Activated naive CD4-positive, alpha-beta T cell treated with anti-CD3 and anti-CD28 coated beads for 36 hours (primary cell): Measurements from ENCODE around the gene NAT9. TPM values are rescaled to one million over a fixed set of nuclear protein-coding genes. Genes with fewer than 3 reads are reported as not detected.

Source experiments
- CTCF ChIA-PET: fragments of 350-600 bp; sonication (Branson Sonifier 250); formaldehyde crosslinking; loops from one replicate; lab custom pipeline; 2021; ENCODE audit warnings: antibody characterized with exemption; lab: Charles Lee
- DNase-seq: peaks from one replicate; pipeline ENCODE4 v3.0.0-alpha.2; 2020
- H3K27ac Mint-ChIP-seq: one replicate; pipeline ENCODE4 v1.8.0; 2021; ENCODE audit warnings: mild to moderate bottlenecking, mixed read lengths
- H3K27me3 Mint-ChIP-seq: one replicate; pipeline ENCODE4 v1.8.0; 2021; ENCODE audit warnings: low read depth, mixed read lengths
- H3K36me3 Mint-ChIP-seq: one replicate; pipeline ENCODE4 v1.8.0; 2021; ENCODE audit warnings: low read depth, mixed read lengths
- H3K4me1 Mint-ChIP-seq: one replicate; pipeline ENCODE4 v1.8.0; 2021; ENCODE audit warnings: low read depth, mixed read lengths
- H3K4me3 Mint-ChIP-seq: one replicate; pipeline ENCODE4 v1.8.0; 2021; ENCODE audit warnings: mild to moderate bottlenecking, moderate library complexity, mixed read lengths
- H3K9me3 Mint-ChIP-seq: one replicate; pipeline ENCODE4 v1.8.0; 2021; ENCODE audit warnings: mixed read lengths
- intact Hi-C: fragments of 100-400 bp; cut with micrococcal nuclease; formaldehyde crosslinking; loops from one replicate; pipeline ENCODE4 v1.15.1; 2023
- total RNA-seq, 2 experiments: library from RNA; stranded (reverse); gene quantifications; one replicate each; pipeline ENCODE4 v1.2.3, GENCODE V29; 2021

The NAT9 gene
- total RNA-seq, 2 experiments from 2014 or later = 42.1 to 43.9 TPM

- DNase-seq = peak; percentile 60
- CTCF ChIA-PET = interaction anchor here (0.8 to 7.1 kb wide), 3 partner anchors 10 to 187 kb away, joined by 3 to 40 read pairs (median 3); partner anchors contain the start of genes HID1 and NAT9
- Mint-ChIP-seq H3K4me3 (no peak overlapping the region), H3K27ac (peak overlapping the region; percentile 62), H3K4me1 (peaks cover 60% of the 10 kb centered on the region), H3K9me3 (no peaks in the 10 kb centered on the region), H3K36me3 (peaks cover 1% of the 10 kb centered on the region), H3K27me3 (no peaks in the 10 kb centered on the region)
- intact Hi-C loops = loop anchor here (10.0 kb wide), 1 partner anchor 399 kb away; the partner anchor contains the start of gene SUMO2
These were observed 9.2 kb upstream of the NAT9 start for GRCh38 chr17:74785096-74785980.

DNA sequence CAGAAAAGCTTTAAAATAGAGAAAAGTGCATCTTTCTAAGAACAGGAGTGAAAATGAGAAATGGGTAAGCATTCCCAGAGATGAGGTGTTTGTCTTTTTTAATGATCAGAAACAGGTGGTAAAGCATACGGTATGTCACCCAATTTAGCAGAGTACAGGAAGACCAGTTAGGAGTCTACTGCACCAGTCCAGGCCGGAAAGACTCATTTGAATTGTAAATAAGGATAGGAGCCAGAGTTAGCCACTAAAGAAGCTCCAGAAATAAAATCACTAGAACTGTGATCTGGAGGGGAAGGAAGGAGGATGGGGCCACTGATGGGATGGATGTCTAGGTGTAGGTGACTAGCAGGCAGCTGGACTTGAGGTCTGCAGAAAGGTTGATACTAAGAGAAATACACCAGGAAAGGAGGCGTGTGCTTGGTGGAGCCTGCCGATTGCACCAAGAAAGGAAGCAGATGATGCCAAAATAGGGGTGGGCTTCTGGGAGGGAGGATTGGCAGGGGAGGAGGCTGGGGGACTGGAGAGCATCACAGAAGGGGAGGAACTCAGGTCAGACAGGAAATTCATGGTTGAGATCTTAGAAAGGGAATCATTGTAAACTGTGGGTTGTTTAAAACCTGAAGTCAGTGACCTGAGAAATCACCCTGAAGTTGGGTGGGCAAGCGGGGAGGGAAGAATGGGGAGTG is 8.1 kb upstream of the NAT9 start:
- intact Hi-C loops = loop anchor here (10.0 kb wide), 1 partner anchor 401 kb away; the partner anchor contains the start of gene SUMO2
- no peaks in the 10 kb centered on the region for H3K27me3 Mint-ChIP-seq
- peaks cover 3% of the 10 kb centered on the region for H3K36me3 Mint-ChIP-seq
- no peak for DNase-seq
- H3K4me3 Mint-ChIP-seq = no peak overlapping the region
- CTCF ChIA-PET = interaction anchor here (0.6 to 7.1 kb wide), 7 partner anchors 7 to 269 kb away, joined by 3 to 40 read pairs (median 5); partner anchors contain the start of gene RAB37
- no peak overlapping the region for H3K27ac Mint-ChIP-seq
- no peaks in the 10 kb centered on the region for H3K9me3 Mint-ChIP-seq
- H3K4me1 Mint-ChIP-seq = peaks cover 65% of the 10 kb centered on the region

- H3K4me3 Mint-ChIP-seq = no peak overlapping the region
- no peaks in the 10 kb centered on the region for H3K9me3 Mint-ChIP-seq
- H3K27ac Mint-ChIP-seq = no peak overlapping the region
- H3K27me3 Mint-ChIP-seq = no peaks in the 10 kb centered on the region
- CTCF ChIA-PET = interaction anchor here (0.8 to 7.1 kb wide), 7 partner anchors 9 to 47 kb away, joined by 3 to 40 read pairs (median 5); no protein-coding TSS in a partner anchor
- H3K4me1 Mint-ChIP-seq = peaks cover 72% of the 10 kb centered on the region
- intact Hi-C loops = loop anchor here (10.0 kb wide), 1 partner anchor 402 kb away; the partner anchor contains the start of gene SUMO2
- DNase-seq = no peak
- peaks cover 5% of the 10 kb centered on the region for H3K36me3 Mint-ChIP-seq
These were observed 6.4 kb upstream of the NAT9 start for GRCh38 chr17:74782571-74782970.

- peaks cover 9% of the 10 kb centered on the region for H3K36me3 Mint-ChIP-seq
- CTCF ChIA-PET = interaction anchor here (0.7 to 7.1 kb wide), 15 partner anchors 8 to 177 kb away, joined by 3 to 40 read pairs (median 4); partner anchors contain the start of gene RAB37
- peak; percentile 62 for DNase-seq
These were observed 4.5 kb upstream of the NAT9 start for GRCh38 chr17:74780443-74781238.

DNA sequence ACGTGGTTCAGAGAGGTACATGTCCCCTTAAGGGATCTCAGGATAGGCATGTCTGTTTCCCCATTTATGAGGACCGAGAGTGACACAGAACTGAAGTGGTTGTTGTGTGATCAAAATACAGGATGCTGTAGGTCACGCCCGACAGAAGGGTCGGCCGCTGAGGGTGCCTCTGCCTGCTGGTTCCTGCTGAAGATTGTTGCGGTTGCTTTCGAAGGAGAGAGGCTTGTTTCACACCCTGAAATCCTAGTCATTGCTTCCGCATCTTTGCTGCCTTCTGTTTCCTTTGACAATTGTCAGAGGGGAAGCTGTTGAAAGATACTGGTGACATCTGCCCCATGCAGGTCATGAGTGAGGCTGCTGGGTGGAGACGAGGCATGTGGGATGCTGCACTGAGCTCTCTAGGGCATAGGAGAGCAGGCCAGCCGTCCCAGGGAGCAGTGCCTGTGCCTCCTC is 3.8 kb upstream of the NAT9 start:
- Mint-ChIP-seq H3K4me3 (peak overlapping the region; percentile 43), H3K27ac (peak overlapping the region; percentile 89), H3K27me3 (no peaks in the 10 kb centered on the region), H3K4me1 (peaks cover 68% of the 10 kb centered on the region), H3K36me3 (peaks cover 9% of the 10 kb centered on the region), H3K9me3 (no peaks in the 10 kb centered on the region)
- intact Hi-C loops = loop anchor here (1.0 to 10.0 kb wide), 4 partner anchors 32 to 405 kb away; partner anchors contain the start of genes FDXR, NHERF1 and SUMO2
- CTCF ChIA-PET = interaction anchor here (0.8 to 7.1 kb wide), 12 partner anchors 9 to 181 kb away, joined by 3 to 41 read pairs (median 4); partner anchors contain the start of gene RAB37
- peak; percentile 84 for DNase-seq

More at GRCh38 chr17:74780443-74781238, 4.5 kb upstream of the NAT9 start:
- Mint-ChIP-seq H3K4me1 (peaks cover 70% of the 10 kb centered on the region), H3K27ac (peak overlapping the region; percentile 69), H3K27me3 (no peaks in the 10 kb centered on the region), H3K9me3 (no peaks in the 10 kb centered on the region), H3K4me3 (no peak overlapping the region)
- intact Hi-C loops = loop anchor here (1.0 to 10.0 kb wide), 3 partner anchors 32 to 404 kb away; partner anchors contain the start of genes NHERF1 and SUMO2

GRCh38 chr17:74779501-74779900 is 3.4 kb upstream of the NAT9 start:
- peaks cover 9% of the 10 kb centered on the region for H3K36me3 Mint-ChIP-seq
- no peaks in the 10 kb centered on the region for H3K9me3 Mint-ChIP-seq
- DNase-seq = no peak
- no peaks in the 10 kb centered on the region for H3K27me3 Mint-ChIP-seq
- H3K4me1 Mint-ChIP-seq = peaks cover 64% of the 10 kb centered on the region
- CTCF ChIA-PET = interaction anchor here (0.8 to 7.1 kb wide), 14 partner anchors 8 to 181 kb away, joined by 3 to 41 read pairs (median 3); partner anchors contain the start of gene RAB37
- peak overlapping the region; percentile 89 for H3K27ac Mint-ChIP-seq
- peak overlapping the region; percentile 43 for H3K4me3 Mint-ChIP-seq
- intact Hi-C loops = loop anchor here (5.0 kb wide), 1 partner anchor 93 kb away; the partner anchor contains the start of gene FDXR

DNA sequence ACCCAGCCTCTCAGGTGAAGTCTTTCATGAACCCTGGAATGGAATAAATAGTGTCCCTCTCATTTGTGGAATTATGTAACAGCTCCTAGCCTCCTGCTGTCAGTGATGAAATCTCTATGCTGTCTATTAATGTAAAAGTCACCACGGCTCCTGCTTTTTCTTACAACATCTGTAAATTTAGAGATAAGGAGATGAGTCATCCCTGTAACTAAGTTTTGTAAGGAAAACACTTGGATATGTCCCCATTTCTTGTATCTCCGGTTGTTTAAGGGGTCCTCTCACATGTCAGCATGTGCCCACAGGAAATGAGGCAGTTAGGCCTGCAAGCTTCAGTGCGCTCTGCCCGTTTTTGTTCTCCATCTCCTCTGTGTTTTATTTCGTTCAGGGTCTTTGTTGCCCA is 2.8 kb upstream of the NAT9 start:
- no peak for DNase-seq
- H3K36me3 Mint-ChIP-seq = peaks cover 12% of the 10 kb centered on the region
- peak overlapping the region; percentile 40 for H3K27ac Mint-ChIP-seq
- no peaks in the 10 kb centered on the region for H3K9me3 Mint-ChIP-seq
- no peaks in the 10 kb centered on the region for H3K27me3 Mint-ChIP-seq
- peaks cover 61% of the 10 kb centered on the region for H3K4me1 Mint-ChIP-seq
- CTCF ChIA-PET = interaction anchor here (0.8 to 7.1 kb wide), 11 partner anchors 8 to 182 kb away, joined by 3 to 41 read pairs (median 5); partner anchors contain the start of gene RAB37
- intact Hi-C loops = loop anchor here (5.0 kb wide), 1 partner anchor 93 kb away; the partner anchor contains the start of gene FDXR
- no peak overlapping the region for H3K4me3 Mint-ChIP-seq

- no peak for DNase-seq
- no peaks in the 10 kb centered on the region for H3K9me3 Mint-ChIP-seq
- peak overlapping the region; percentile 47 for H3K4me3 Mint-ChIP-seq
- intact Hi-C loops = loop anchor here (5.0 kb wide), 1 partner anchor 94 kb away; the partner anchor contains the start of gene FDXR
- H3K27ac Mint-ChIP-seq = no peak overlapping the region
- CTCF ChIA-PET = interaction anchor here (1.1 to 4.2 kb wide), 4 partner anchors 13 to 40 kb away, joined by 3 to 41 read pairs (median 14); partner anchors contain the start of gene RAB37
- H3K36me3 Mint-ChIP-seq = peaks cover 15% of the 10 kb centered on the region
- peaks cover 66% of the 10 kb centered on the region for H3K4me1 Mint-ChIP-seq
- no peaks in the 10 kb centered on the region for H3K27me3 Mint-ChIP-seq
These were observed 1.9 kb upstream of the NAT9 start for GRCh38 chr17:74777901-74778515.

DNA sequence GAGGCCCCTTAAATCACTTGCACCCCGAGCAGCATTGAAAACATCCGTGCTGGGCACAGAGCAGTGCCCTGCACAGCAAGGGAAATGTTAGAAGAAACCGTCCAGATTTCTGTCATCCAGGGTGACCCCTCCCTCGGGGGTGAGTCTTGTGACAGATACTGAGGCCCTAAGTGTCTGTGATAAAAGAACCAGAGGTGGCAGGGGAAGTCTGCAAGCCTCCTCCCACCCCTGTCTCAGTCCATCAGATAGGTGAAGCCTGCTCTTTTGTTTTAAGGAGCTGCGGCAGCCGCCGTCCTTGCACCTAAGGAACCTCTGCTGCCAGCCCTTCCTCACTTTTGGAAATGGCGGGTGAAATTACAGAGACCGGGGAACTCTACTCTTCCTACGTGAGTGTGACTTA is 845 bp upstream of the NAT9 start:
- H3K36me3 Mint-ChIP-seq = peaks cover 17% of the 10 kb centered on the region

GRCh38 chr17:74775409-74776043 is 619 bp downstream of the NAT9 start:
- Mint-ChIP-seq H3K36me3 (peaks cover 19% of the 10 kb centered on the region), H3K27ac (peak overlapping the region; percentile 89), H3K9me3 (no peaks in the 10 kb centered on the region), H3K4me3 (peak overlapping the region; percentile 100), H3K27me3 (no peaks in the 10 kb centered on the region), H3K4me1 (peaks cover 60% of the 10 kb centered on the region)
- intact Hi-C loops = loop anchor here (1.0 to 5.0 kb wide), 2 partner anchors 27 to 97 kb away; partner anchors contain the start of genes FDXR and NHERF1
- CTCF ChIA-PET = interaction anchor here (1.0 to 4.2 kb wide), 10 partner anchors 10 to 186 kb away, joined by 3 to 41 read pairs (median 5); partner anchors contain the start of gene RAB37
- DNase-seq = no peak

More for the DNA sequence above, 845 bp upstream of the NAT9 start:
- CTCF ChIA-PET = interaction anchor here (0.8 to 4.2 kb wide), 9 partner anchors 10 to 185 kb away, joined by 3 to 41 read pairs (median 5); partner anchors contain the start of gene RAB37
- H3K4me3 Mint-ChIP-seq = peak overlapping the region; percentile 100
- intact Hi-C loops = loop anchor here (1.0 to 5.0 kb wide), 2 partner anchors 29 to 95 kb away; partner anchors contain the start of genes FDXR and NHERF1
- no peak for DNase-seq
- peaks cover 69% of the 10 kb centered on the region for H3K4me1 Mint-ChIP-seq
- no peaks in the 10 kb centered on the region for H3K9me3 Mint-ChIP-seq
- no peak overlapping the region for H3K27ac Mint-ChIP-seq
- H3K27me3 Mint-ChIP-seq = no peaks in the 10 kb centered on the region
